ENCODE measurements around the gene URB2. TPM values are rescaled to one million over a fixed set of nuclear protein-coding genes. Genes with fewer than 3 reads are reported as not detected.

The URB2 gene
- total and polyA plus RNA-seq, 2 experiments from 2014 or later: 7.6 to 44.3 TPM

- no peak overlapping the region for H3K4me2 ChIP-seq
- H3K4me3 Mint-ChIP-seq: no peak overlapping the region
- H3K9me3 Mint-ChIP-seq: no peaks in the 10 kb centered on the region
- H3K4me3 ChIP-seq: no peak overlapping the region
- H3K79me2 ChIP-seq (replicated peaks; ENCODE audit: insufficient read depth): peaks cover 94% of the 10 kb centered on the region
- no peaks in the 10 kb centered on the region for H3K27me3 ChIP-seq (ENCODE audit: insufficient read depth)
- H3K4me1 ChIP-seq (ENCODE audit: insufficient read depth): peaks cover 7% of the 10 kb centered on the region; the same call in 1 of the 2 replicates
- H3K36me3 ChIP-seq (ENCODE audit: insufficient read depth): no peaks in the 10 kb centered on the region
- H3K9me2 ChIP-seq (ENCODE audit: insufficient read depth): no peaks in the 10 kb centered on the region
- H3K27ac ChIP-seq (ENCODE audit: low read depth): no peak overlapping the region
- H3K27me3 Mint-ChIP-seq (ENCODE audit: insufficient read depth, low read depth, poor library complexity): no peaks in the 10 kb centered on the region
- no peak for ATAC-seq
- no peak overlapping the region for H3K27ac Mint-ChIP-seq
- H2AFZ ChIP-seq: no peak overlapping the region
- no peak for TF ChIP-seq CTCF (conservative IDR thresholded peaks at IDR 0.05; ENCODE audit: low read depth in 2 of 2)
- no peak for TF ChIP-seq CREB1 (CRISPR knock-in tag; IDR thresholded peaks at IDR 0.05; ENCODE audit: low read depth)
- TF ChIP-seq ZNF462 (CRISPR knock-in tag; IDR thresholded peaks at IDR 0.05): no peak
- TF ChIP-seq POLR2AphosphoS5 (IDR thresholded peaks at IDR 0.05; ENCODE audit: low read depth): no peak
- TF ChIP-seq ZNF331 (CRISPR knock-in tag; IDR thresholded peaks at IDR 0.05; ENCODE audit: low read depth): no peak
- no peak for TF ChIP-seq NANOG (IDR thresholded peaks at IDR 0.05; ENCODE audit: borderline replicate concordance)
- no peak for TF ChIP-seq JUNB (IDR thresholded peaks at IDR 0.05; ENCODE audit: unreplicated experiment)
- TF ChIP-seq ETS1 (IDR thresholded peaks at IDR 0.05): no peak
- H3K36me3 Mint-ChIP-seq (ENCODE audit: low read depth): no peaks in the 10 kb centered on the region
- no peak for DNase-seq (ENCODE audit: low spot score)
- peaks cover 31% of the 10 kb centered on the region for H4K20me1 ChIP-seq (replicated peaks; ENCODE audit: insufficient read depth)
- peaks cover 23% of the 10 kb centered on the region for H3K4me1 Mint-ChIP-seq
- no peaks in the 10 kb centered on the region for H3F3A ChIP-seq (replicated peaks; ENCODE audit: low read depth)
Measured at GRCh38 chr1:229619002-229619401, 7.0 kb upstream of the URB2 start.
